Measurements from ENCODE around the gene ZC3H4.

- TF ChIP-seq GATA3 (IDR thresholded peaks at IDR 0.05; ENCODE audit: low read depth, low read length) (no peak), GATA2 (IDR thresholded peaks at IDR 0.05; ENCODE audit: low read depth, low read length) (no peak)
Observed at GRCh38 chr19:47093254-47093653, 20.3 kb downstream of the ZC3H4 start.
